GM19463 (cell line): Measurements from ENCODE around the gene TMEM213.

Source experiments
- ATAC-seq: cut with Tn5 transposase; IDR thresholded peaks from one replicate; pipeline ENCODE4 v1.9.1; 2021; ENCODE audit warnings: mild to moderate bottlenecking, moderate library complexity; ENCODE audit not compliant: unreplicated experiment

The TMEM213 gene

GRCh38 chr7:138797715-138798320, at the start of gene TMEM213, which contains the start of gene ATP6V0A4:
Gene TMEM213, plus strand, starts transcription at chr7:138797994. Its CDS starts 111 bp downstream, at chr7:138798105.
Gene ATP6V0A4, minus strand, starts transcription at chr7:138798196. Its CDS starts 26,949 bp downstream, at chr7:138771247.
- no peak for ATAC-seq

GRCh38 chr7:138748666-138749065, 49.1 kb upstream of the TMEM213 start:
- ATAC-seq = no peak

GRCh38 chr7:138749960-138750359, 47.8 kb upstream of the TMEM213 start:
- ATAC-seq = no peak

- ATAC-seq = no peak
Measured at GRCh38 chr7:138750473-138750872, 47.3 kb upstream of the TMEM213 start.

- ATAC-seq = no peak
Measured at GRCh38 chr7:138750901-138751464, 46.8 kb upstream of the TMEM213 start.

GRCh38 chr7:138752518-138753149, 45.2 kb upstream of the TMEM213 start:
- peak; percentile 94 for ATAC-seq

- no peak for ATAC-seq
Measured at GRCh38 chr7:138753150-138753518, 44.7 kb upstream of the TMEM213 start.

GRCh38 chr7:138753610-138754009, 44.2 kb upstream of the TMEM213 start:
- ATAC-seq = no peak

GRCh38 chr7:138755331-138755747, 42.5 kb upstream of the TMEM213 start:
- ATAC-seq = no peak

- no peak for ATAC-seq
Measured at GRCh38 chr7:138755842-138756590, 41.8 kb upstream of the TMEM213 start.

GRCh38 chr7:138756591-138757242, 41.1 kb upstream of the TMEM213 start:
- no peak for ATAC-seq

- no peak for ATAC-seq
Measured at GRCh38 chr7:138768241-138768640, 29.6 kb upstream of the TMEM213 start.

GRCh38 chr7:138770904-138771303, 26.9 kb upstream of the TMEM213 start:
- ATAC-seq = no peak

GRCh38 chr7:138773176-138773575, 24.6 kb upstream of the TMEM213 start:
- ATAC-seq = no peak

- no peak for ATAC-seq
Measured at GRCh38 chr7:138773817-138774216, 24.0 kb upstream of the TMEM213 start.

- ATAC-seq = no peak
Measured at GRCh38 chr7:138776166-138776833, 21.5 kb upstream of the TMEM213 start.

GRCh38 chr7:138781004-138781403, 16.8 kb upstream of the TMEM213 start:
- no peak for ATAC-seq

GRCh38 chr7:138784692-138785091, 13.1 kb upstream of the TMEM213 start:
- no peak for ATAC-seq

GRCh38 chr7:138785587-138786437, 12.0 kb upstream of the TMEM213 start:
- no peak for ATAC-seq
